Heart right ventricle (tissue), 16 donors: ENCODE data around the gene DUOX2. TPM values are rescaled to one million over a fixed set of nuclear protein-coding genes. Genes with fewer than 3 reads are reported as not detected.

ENCODE experiments used
- ATAC-seq, 8 donors: fragments of 200-7000 bp; cut with Tn5 transposase; one replicate each; pipeline ENCODE4 v1.9.1; 2020; ENCODE audit warnings: mild to moderate bottlenecking in 8 of 8, moderate library complexity in 8 of 8, moderate number of reproducible peaks in 1 of 8
- DNase-seq, 2 donors: peaks; one replicate each; pipeline ENCODE4 v3.0.0-alpha.2; 2020
- H3K27ac ChIP-seq, 10 donors: fragments of 200-600 bp; sonication (generic) in 2 of 10; one replicate each; pipeline versions ENCODE4 v1.5.0 to v1.8.0; 2020 to 2022; ENCODE audit warnings: mild to moderate bottlenecking in 3 of 10
- H3K27me3 ChIP-seq, 7 donors: fragments of 200-600 bp; one replicate each; pipeline ENCODE4 v1.8.0; 2021 to 2022; ENCODE audit warnings: mild to moderate bottlenecking in 2 of 7
- H3K36me3 ChIP-seq, 9 donors: fragments of 200-600 bp; sonication (generic) in 1 of 9; one replicate each; pipeline versions ENCODE4 v1.5.0 to v1.8.0; 2020 to 2022; ENCODE audit warnings: mild to moderate bottlenecking in 2 of 9
- H3K4me1 ChIP-seq, 9 donors: fragments of 200-600 bp; sonication (generic) in 1 of 9; one replicate each; pipeline versions ENCODE4 v1.5.0 to v1.8.0; 2020 to 2022; ENCODE audit warnings: mild to moderate bottlenecking in 4 of 9
- H3K4me3 ChIP-seq, 10 donors: fragments of 200-600 bp; sonication (generic) in 2 of 10; one replicate each; pipeline versions ENCODE4 v1.5.0 to v1.8.0; 2020 to 2022; ENCODE audit warnings: mild to moderate bottlenecking in 7 of 10, moderate library complexity in 2 of 10
- H3K9me3 ChIP-seq, 11 donors: fragments of 200-600 bp in 10 of 11; sonication (generic) in 2 of 11; one replicate each; pipeline versions ENCODE4 v1.5.0 to v1.8.0; 2013 to 2022; ENCODE audit warnings: mild to moderate bottlenecking in 2 of 11, control low read depth in 1 of 11, moderate library complexity in 1 of 11
- CTCF ChIP-seq, 9 donors: fragments of 200-600 bp; sonication (generic) in 2 of 9; IDR thresholded peaks; one replicate each; pipeline versions ENCODE4 v1.5.0 to v1.8.0; 2021 to 2022; ENCODE audit warnings: antibody characterized with exemption in 9 of 9, mild to moderate bottlenecking in 5 of 9, moderate library complexity in 1 of 9
- WGBS, 2 donors: extraction: QIAGEN DNeasy Blood & Tissue Kit; methylation state at CpG; one replicate each; pipeline ENCODE4 v1.1.7; 2013; ENCODE audit warnings: inconsistent platforms in 1 of 2; 5-methylcytosine and 5-hydroxymethylcytosine counted together
- intact Hi-C, 10 donors: fragments of 100-400 bp; cut with DNase I; formaldehyde crosslinking; loops; one replicate each; pipeline versions ENCODE4 v1.11.1 to v1.14.2; 2022
- polyA plus RNA-seq, 2 donors: library from polyadenylated mRNA; stranded (reverse); fragments of 200-250 nt; gene quantifications; one replicate each; pipeline ENCODE4 v1.2.3, GENCODE V29; 2013
- total RNA-seq, 10 donors: library from RNA; stranded (reverse); fragmentation: NEBNext Ultra II Directional in 3 of 10; extraction: Animal tissue kit (Norgen Biotek cat#: 25700) in 3 of 10; gene quantifications; one replicate each; pipeline versions ENCODE4 v1.2.1 to v1.2.4, GENCODE V29; 2021 to 2023
- donor health status: Arrhythmogenic right ventricular cardiomyopathy.
- donor health status: ischemic (EF 13 %, LVEDD 7.1; RV severe dilation, severe dysfunction).
- donor health status: healthy with polysubstance abuse.
- donor health status: DM: no; HTN: yes; CAD: no.
- donor health status: DM: no; HTN: no; CAD: no.
- donor health status: ischemic (EF 25% LVEDD 6.9; RV normal size, moderate dysfunction).
- donor health status: ischemic (EF 25% LVEDD 5.7; RV mildly dilated, moderate dysfunction).
- donor health status: healthy.
- donor health status: DM: yes; HTN: yes; CAD: no.
- donor health status: Ischemic cardiomyopathy.
- donor health status: ischemic (EF 35%, LVEDD 5.7; RV mildly dilated, moderate dysfunction).
- donor health status: nonischemic (EF 11% LVEDD 7.7; RV severe dilation, severe dysfunction).
- donor health status: DM: yes; HTN: yes; CAD: no.
- donor health status: PGD.
- donor health status: ischemic (EF 29% LVEDD 5.4; RV normal size, mild dysfunction).
- donor health status: nonischemic (EF 23%, LVEDD 6.1; RV moderate dilation, normal function).

Gene DUOX2
- total and polyA plus RNA-seq, 12 donors, result 0.03 to 0.73 (median 0.15) TPM; not detected in 1

GRCh38 chr15:45126535-45127158, 12.7 kb upstream of the DUOX2 start:
- Histone ChIP-seq H3K27me3 (peaks cover 5 to 89% (median 73%) of the 10 kb centered on the region in 7 donors), H3K27ac (no peak overlapping the region), H3K4me1 (peaks cover 0 to 15% (median 11%) of the 10 kb centered on the region in 9 donors), H3K9me3 (no peaks in the 10 kb centered on the region), H3K36me3 (no peaks in the 10 kb centered on the region), H3K4me3 (no peak overlapping the region)
- WGBS, 2 donors, result 55 to 58% methylated on average over 2 of the region's 2 CpGs
- TF ChIP-seq CTCF (IDR thresholded peaks at IDR 0.05), result peak; percentile 15 to 72 (median 59)
- DNase-seq, result no peak
- ATAC-seq, result no peak
- intact Hi-C loops, result no loop called here

GRCh38 chr15:45123397-45123796, 9.4 kb upstream of the DUOX2 start:
- H3K36me3 ChIP-seq, result no peaks in the 10 kb centered on the region
- ATAC-seq (no peak), DNase-seq (no peak)
- TF ChIP-seq CTCF (IDR thresholded peaks at IDR 0.05), result no peak
- H3K27me3 ChIP-seq, result peaks cover 0 to 82% (median 70%) of the 10 kb centered on the region in 7 donors
- no peak overlapping the region for H3K4me3 ChIP-seq
- no peak overlapping the region for H3K27ac ChIP-seq
- no peaks in the 10 kb centered on the region for H3K4me1 ChIP-seq
- intact Hi-C loops, result no loop called here
- no peaks in the 10 kb centered on the region for H3K9me3 ChIP-seq

- DNase-seq, result no peak
- Histone ChIP-seq H3K4me3 (no peak overlapping the region), H3K9me3 (no peaks in the 10 kb centered on the region), H3K4me1 (peaks cover 0 to 6% (median 2%) of the 10 kb centered on the region in 9 donors), H3K27ac (no peak overlapping the region), H3K27me3 (peaks cover under 1 to 78% (median 65%) of the 10 kb centered on the region in 7 donors), H3K36me3 (no peaks in the 10 kb centered on the region)
- ATAC-seq, result no peak
- intact Hi-C loops, result no loop called here
- WGBS, 2 donors, result 81 to 85% methylated on average over 7 of the region's 7 CpGs
- TF ChIP-seq CTCF (IDR thresholded peaks at IDR 0.05), result no peak
Measured at GRCh38 chr15:45122719-45123118, 8.7 kb upstream of the DUOX2 start.

- WGBS, 2 donors, result 56 to 62% methylated on average over 9 of the region's 9 CpGs
- no peak for TF ChIP-seq CTCF (IDR thresholded peaks at IDR 0.05)
- H3K27ac ChIP-seq, result no peak overlapping the region
- DNase-seq (no peak), ATAC-seq (no peak)
- H3K4me3 ChIP-seq, result no peak overlapping the region
- intact Hi-C loops, result no loop called here
- H3K9me3 ChIP-seq, result no peaks in the 10 kb centered on the region
- peaks cover 9 to 83% (median 65%) of the 10 kb centered on the region in 7 donors for H3K27me3 ChIP-seq
- H3K36me3 ChIP-seq, result no peaks in the 10 kb centered on the region
- H3K4me1 ChIP-seq, result peaks cover 4 to 14% (median 10%) of the 10 kb centered on the region in 9 donors
Measured at GRCh38 chr15:45121706-45122417, 7.9 kb upstream of the DUOX2 start.
